A549 (cell line): Measurements from ENCODE around the gene SNAPC2. TPM values are rescaled to one million over a fixed set of nuclear protein-coding genes. Genes with fewer than 3 reads are reported as not detected.

Source experiments
- ATAC-seq, 2 experiments: fragments of 200-7000 bp in 1 of 2; fragments of >200 bp in 1 of 2; cut with Nextera tagmentation in 1 of 2; cut with Tn5 transposase in 1 of 2; 3 replicates each; pipeline versions ENCODE4 v1.8.0 to v1.9.1; 2018 to 2020; ENCODE audit warnings: mild to moderate bottlenecking in 1 of 2, moderate library complexity in 1 of 2
- CTCF ChIA-PET: fragments of 300-600 bp; sonication (Branson Sonifier 250); formaldehyde crosslinking; extraction: SDS; loops from one replicate; lab custom pipeline; 2021; ENCODE audit warnings: antibody characterized with exemption, inconsistent platforms; lab: Yijun Ruan, JAX
- POLR2A ChIA-PET: fragments of 350-600 bp; formaldehyde crosslinking; extraction: SDS; loops from one replicate; lab custom pipeline; 2021; ENCODE audit warnings: antibody characterized with exemption, inconsistent platforms; lab: Yijun Ruan, JAX
- DNase-seq, 2 experiments: peaks; one replicate each; pipeline versions ENCODE4 v3.0.0 to v3.0.0-alpha.2; 2011 to 2016; ENCODE audit warnings: low read depth in 1 of 2, low spot score in 1 of 2
- FAIRE-seq: peaks from 2 replicates; lab custom pipeline; 2011; peaks lifted over from hg19 to GRCh38; lab: Jason Lieb, UNC
- H3K27ac ChIP-seq, 2 experiments: fragments of >200 bp; sonication (Bioruptor Twin); formaldehyde crosslinking; 3 replicates each; pipeline ENCODE4 v1.5.1; 2016 to 2017
- H3K4me1 ChIP-seq: fragments of >200 bp; sonication (Bioruptor Twin); formaldehyde crosslinking; 3 replicates; pipeline ENCODE4 v1.6.1; 2016
- H3K4me2 ChIP-seq: fragments of >200 bp; sonication (Bioruptor Twin); formaldehyde crosslinking; 3 replicates; pipeline ENCODE4 v1.6.1; 2016
- H3K4me3 ChIP-seq: fragments of >200 bp; sonication (Bioruptor Twin); formaldehyde crosslinking; 3 replicates; pipeline ENCODE4 v1.5.1; 2016
- H3K9me3 ChIP-seq: fragments of >200 bp; sonication (Bioruptor Twin); formaldehyde crosslinking; 3 replicates; pipeline ENCODE4 v1.6.1; 2016
- CBX8 ChIP-seq: fragments of 200-600 bp; sonication (generic); IDR thresholded peaks from 2 replicates; pipeline ENCODE4 v1.6.1; 2016
- CEBPB ChIP-seq, 2 experiments: fragments of >200 bp in 1 of 2; sonication (Bioruptor Twin) in 1 of 2; formaldehyde crosslinking in 1 of 2; IDR thresholded peaks; 2 replicates each; pipeline ENCODE4 v1.6.1; 2012 to 2016
- CHD2 ChIP-seq: fragments of 150-350 bp; IDR thresholded peaks from 2 replicates; pipeline ENCODE4 v1.6.1; 2014; ENCODE audit warnings: low read length; ENCODE audit not compliant: partially characterized antibody
- HEYL ChIP-seq: fragments of 250-450 bp; sonication (Bioruptor Pico); IDR thresholded peaks from 2 replicates; pipeline ENCODE4 v1.8.0; 2021; ENCODE audit warnings: mild to moderate bottlenecking, moderate library complexity
- HOXB13 ChIP-seq: fragments of 250-450 bp; sonication (Bioruptor Pico); IDR thresholded peaks from 2 replicates; pipeline ENCODE4 v1.5.0; 2020; ENCODE audit warnings: low read depth, mild to moderate bottlenecking, moderate library complexity
- JUN ChIP-seq, 2 experiments: fragments of >200 bp; sonication (Bioruptor Twin); formaldehyde crosslinking; IDR thresholded peaks; 2 replicates in 1 of 2; 3 replicates in 1 of 2; pipeline ENCODE4 v1.6.1; 2016 to 2017
- KDM5A ChIP-seq: fragments of 200-600 bp; sonication (generic); IDR thresholded peaks from 2 replicates; pipeline ENCODE4 v1.6.1; 2016; ENCODE audit warnings: antibody characterized with exemption, mild to moderate bottlenecking
- NPAS2 ChIP-seq: fragments of 250-450 bp; sonication (Bioruptor Pico); IDR thresholded peaks from 2 replicates; pipeline ENCODE4 v1.8.0; 2022; ENCODE audit warnings: mild to moderate bottlenecking, moderate library complexity, borderline replicate concordance
- NR3C1 ChIP-seq: fragments of >200 bp; sonication (Bioruptor Twin); formaldehyde crosslinking; IDR thresholded peaks from 3 replicates; pipeline ENCODE4 v1.6.1; 2017
- PHF8 ChIP-seq: fragments of 200-600 bp; sonication (generic); IDR thresholded peaks from 2 replicates; pipeline ENCODE4 v1.6.1; 2016; ENCODE audit warnings: low read depth, mild to moderate bottlenecking, antibody characterized with exemption, moderate library complexity, borderline replicate concordance
- RFX5 ChIP-seq: fragments of 450-650 bp; IDR thresholded peaks from 2 replicates; pipeline ENCODE4 v1.7.1; 2014; ENCODE audit warnings: antibody characterized with exemption, mild to moderate bottlenecking, moderate library complexity
- RNF2 ChIP-seq: fragments of 200-600 bp; sonication (generic); IDR thresholded peaks from 2 replicates; pipeline ENCODE4 v1.6.1; 2016; ENCODE audit warnings: low read depth, mild to moderate bottlenecking, antibody characterized with exemption, moderate library complexity, borderline replicate concordance
- ZC3H11A ChIP-seq: fragments of 450-650 bp; IDR thresholded peaks from 2 replicates; pipeline ENCODE4 v1.6.1; 2014; ENCODE audit warnings: antibody characterized with exemption, mild to moderate bottlenecking
- ZFP36 ChIP-seq: fragments of 450-650 bp; IDR thresholded peaks from 2 replicates; pipeline ENCODE4 v1.6.1; 2014; ENCODE audit warnings: borderline replicate concordance; ENCODE audit not compliant: partially characterized antibody
- ZNF302 ChIP-seq: fragments of 250-450 bp; sonication (Bioruptor Pico); IDR thresholded peaks from 2 replicates; pipeline ENCODE4 v1.9.0; 2021; ENCODE audit warnings: inconsistent platforms, mild to moderate bottlenecking, moderate library complexity
- ZSCAN20 ChIP-seq: fragments of 250-450 bp; sonication (Bioruptor Pico); IDR thresholded peaks from 2 replicates; pipeline ENCODE4 v1.8.0; 2022; ENCODE audit warnings: mild to moderate bottlenecking, moderate library complexity
- WGBS: methylation state at CpG from one replicate; pipeline ENCODE4 v1.1.6; 2017; ENCODE audit errors: missing lambda C conversion rate; 5-methylcytosine and 5-hydroxymethylcytosine counted together
- polyA plus RNA-seq, 4 experiments: library from polyadenylated mRNA; depleted of rRNA in 3 of 4; stranded (reverse); fragments of >200 nt; fragmentation: RNase III in 1 of 4; extraction: RNeasy Plus Mini Kit Qiagen cat#74134 plus additional on column Dnase treatment in 1 of 4; gene quantifications; 2 replicates in 3 of 4; 3 replicates in 1 of 4; pipeline ENCODE4 v1.2.3, GENCODE V29; 2011 to 2017
- TF ChIP-seq, protein P1 (sequence below): fragments of 150-350 bp; IDR thresholded peaks from 2 replicates; pipeline ENCODE4 v1.6.1; 2014; ENCODE audit warnings: low read depth, mild to moderate bottlenecking, low read length
- TF ChIP-seq, protein P2 (sequence below): fragments of >200 bp; sonication (Bioruptor Twin); formaldehyde crosslinking; IDR thresholded peaks from 3 replicates; pipeline ENCODE4 v1.5.1; 2016
- TF ChIP-seq, protein P3 (sequence below): fragments of 250-450 bp; sonication (Bioruptor Pico); IDR thresholded peaks from 2 replicates; pipeline ENCODE4 v1.5.0; 2020; ENCODE audit warnings: low read depth, mild to moderate bottlenecking, moderate library complexity
- TF ChIP-seq, protein P4 (sequence below): fragments of 250-450 bp; sonication (Bioruptor Pico); IDR thresholded peaks from 2 replicates; pipeline ENCODE4 v1.5.0; 2021; ENCODE audit warnings: mild to moderate bottlenecking, moderate library complexity, borderline replicate concordance

Gene SNAPC2
- polyA plus RNA-seq, 2 of the 4 experiments (the other 2 are of a cell fraction): 9.2 to 13.8 TPM

DNA sequence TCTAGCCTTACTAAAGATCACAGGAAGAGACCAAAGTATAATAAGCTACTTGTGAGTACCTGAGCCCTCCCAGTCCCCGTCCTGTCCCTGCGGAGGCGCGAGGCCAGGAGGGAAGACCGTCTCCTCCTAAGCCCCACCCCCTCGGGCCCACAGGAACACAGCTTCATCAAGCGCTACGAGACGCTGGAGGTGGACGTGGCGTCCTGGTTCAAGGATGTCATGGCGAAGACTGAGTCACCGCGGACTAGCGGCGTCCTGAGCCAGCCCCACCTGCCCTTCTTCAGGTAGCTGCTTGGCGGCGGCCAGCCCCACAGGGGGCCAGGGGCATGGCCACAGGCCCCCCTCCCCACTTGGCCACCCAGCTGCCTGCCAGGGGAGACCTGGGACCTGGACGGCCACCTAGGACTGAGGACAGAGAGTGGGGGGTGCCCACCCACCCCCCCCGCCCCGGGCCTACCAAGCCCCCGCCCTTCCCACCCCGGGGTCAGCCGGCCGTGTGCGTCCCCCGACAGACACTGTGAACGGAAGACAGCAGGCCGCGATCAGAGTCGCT lies 7.9 kb upstream of the SNAPC2 start:
- WGBS: 93% methylated on average over 17 of the region's 31 CpGs
- Histone ChIP-seq H3K4me3 (no peak overlapping the region), H3K4me1 (peaks cover 6% of the 10 kb centered on the region), H3K9me3 (no peaks in the 10 kb centered on the region), H3K27ac (no peak overlapping the region)
- ChIA-PET POLR2A (interaction anchor here (1.7 kb wide), 1 partner anchor 9 kb away, joined by 5 read pairs; the partner anchor contains the start of gene MAP2K7), CTCF (interaction anchor here (1.2 to 2.1 kb wide), 3 partner anchors 8 to 44 kb away, joined by 3 to 8 read pairs (median 6); partner anchors contain the start of gene MAP2K7)
- ATAC-seq (no peak), FAIRE-seq (no peak), DNase-seq (no peak)
- no peak for TF ChIP-seq CHD2
- TF ChIP-seq ZC3H11A: no peak
- no peak for TF ChIP-seq NR3C1
- TF ChIP-seq HOXB13 (CRISPR knock-in tag): no peak
- TF ChIP-seq ZNF302 (CRISPR knock-in tag): no peak
- TF ChIP-seq, protein P1, sequence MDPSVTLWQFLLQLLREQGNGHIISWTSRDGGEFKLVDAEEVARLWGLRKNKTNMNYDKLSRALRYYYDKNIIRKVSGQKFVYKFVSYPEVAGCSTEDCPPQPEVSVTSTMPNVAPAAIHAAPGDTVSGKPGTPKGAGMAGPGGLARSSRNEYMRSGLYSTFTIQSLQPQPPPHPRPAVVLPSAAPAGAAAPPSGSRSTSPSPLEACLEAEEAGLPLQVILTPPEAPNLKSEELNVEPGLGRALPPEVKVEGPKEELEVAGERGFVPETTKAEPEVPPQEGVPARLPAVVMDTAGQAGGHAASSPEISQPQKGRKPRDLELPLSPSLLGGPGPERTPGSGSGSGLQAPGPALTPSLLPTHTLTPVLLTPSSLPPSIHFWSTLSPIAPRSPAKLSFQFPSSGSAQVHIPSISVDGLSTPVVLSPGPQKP: no peak
- no peak for TF ChIP-seq PHF8
- TF ChIP-seq CBX8: no peak
- TF ChIP-seq RNF2: no peak
- TF ChIP-seq ZFP36: no peak
- no peak for TF ChIP-seq JUN (IDR thresholded peaks at IDR 0.05)
- no peak for TF ChIP-seq CEBPB (IDR thresholded peaks at IDR 0.05)
- TF ChIP-seq, all 56 proteins: peak for 0
- no peak overlapping the region for H3K4me2 ChIP-seq

DNA sequence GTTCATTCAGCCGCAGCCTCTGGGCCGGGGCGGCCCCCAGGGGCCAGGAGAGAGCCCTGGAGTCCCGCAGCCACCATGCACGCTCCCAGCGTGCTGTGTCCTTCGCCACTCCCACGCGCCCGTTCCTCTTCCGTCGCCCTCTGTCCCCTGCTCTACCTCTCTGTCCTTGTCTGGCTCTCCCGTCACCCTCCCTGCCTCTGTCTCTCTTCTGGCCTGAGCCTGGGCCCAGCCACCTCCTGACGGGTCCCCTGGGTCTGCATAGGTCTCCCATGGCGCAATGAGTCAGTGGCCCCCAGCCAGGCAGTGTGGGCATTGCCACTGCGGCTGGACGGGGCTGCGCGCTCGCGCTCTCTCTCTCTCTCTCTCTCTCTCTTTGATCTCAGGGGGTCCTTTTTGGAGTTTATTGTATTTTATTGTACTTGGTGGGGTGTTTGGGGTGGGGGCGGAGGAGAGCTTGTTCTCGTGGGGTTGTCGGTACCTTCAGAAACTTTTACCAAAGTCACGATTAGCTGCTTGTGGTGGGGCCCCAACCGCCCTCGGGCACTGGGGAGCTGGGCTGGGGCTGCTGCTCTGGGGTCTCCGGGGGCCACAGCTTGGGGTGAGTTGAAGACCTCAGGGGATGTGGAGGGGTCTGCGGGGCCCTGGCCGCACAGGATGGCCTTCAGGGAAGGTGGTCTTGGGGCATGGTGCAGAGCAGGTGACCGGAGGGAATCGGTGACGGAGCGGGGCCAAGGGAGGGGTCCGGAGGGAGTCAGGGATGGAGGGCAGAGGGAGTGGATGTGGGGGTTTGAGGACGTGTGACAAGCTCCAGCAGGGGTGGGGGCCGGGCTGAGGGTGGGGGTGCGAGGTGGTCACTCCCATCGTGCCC lies 7.2 kb upstream of the SNAPC2 start:
- WGBS: 93% methylated on average over 33 of the region's 39 CpGs
- no peak overlapping the region for H3K27ac ChIP-seq

DNA sequence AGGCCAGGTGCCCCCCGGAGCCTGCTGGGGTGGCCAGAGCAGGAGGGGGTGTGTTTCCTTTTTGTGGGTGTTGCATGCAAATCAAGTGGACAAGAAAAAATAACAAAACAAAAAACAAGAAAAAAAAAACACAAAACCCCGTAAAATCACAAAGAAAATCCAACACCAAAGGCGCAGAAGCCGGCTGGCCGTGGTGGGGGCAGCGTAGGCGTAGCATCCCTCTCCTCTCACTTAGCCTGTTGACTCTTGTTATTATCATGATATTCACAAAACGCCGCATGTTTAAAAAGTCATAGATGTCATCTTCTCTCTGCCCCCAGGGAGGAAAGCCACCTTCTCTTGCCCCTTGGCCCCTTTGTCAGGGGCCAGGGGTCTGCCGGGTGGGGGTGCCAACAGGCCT lies 6.5 kb upstream of the SNAPC2 start:
- 89% methylated on average over 10 of the region's 10 CpGs for WGBS
- ATAC-seq: no peak
- Histone ChIP-seq H3K4me1 (peaks cover 9% of the 10 kb centered on the region), H3K4me3 (no peak overlapping the region), H3K4me2 (no peak overlapping the region), H3K27ac (no peak overlapping the region), H3K9me3 (no peaks in the 10 kb centered on the region)
- POLR2A ChIA-PET: no interaction called here
- no peak for DNase-seq
- FAIRE-seq: no peak
- CTCF ChIA-PET: no interaction called here
- TF ChIP-seq HEYL (CRISPR knock-in tag): no peak
- TF ChIP-seq ZSCAN20 (CRISPR knock-in tag): no peak
- TF ChIP-seq RNF2: no peak

More for the DNA sequence above, 7.2 kb upstream of the SNAPC2 start:
- ATAC-seq (no peak), FAIRE-seq (no peak), DNase-seq (no peak)
- ChIA-PET POLR2A (interaction anchor here (1.7 kb wide), 1 partner anchor 10 kb away, joined by 5 read pairs; the partner anchor contains the start of gene MAP2K7), CTCF (interaction anchor here (1.8 to 2.1 kb wide), 2 partner anchors 9 to 45 kb away, joined by 6 to 8 read pairs; partner anchors contain the start of gene MAP2K7)
- TF ChIP-seq, protein P1: no peak
- Histone ChIP-seq H3K4me3 (no peak overlapping the region), H3K4me2 (no peak overlapping the region), H3K9me3 (no peaks in the 10 kb centered on the region), H3K4me1 (peaks cover 9% of the 10 kb centered on the region)

DNA sequence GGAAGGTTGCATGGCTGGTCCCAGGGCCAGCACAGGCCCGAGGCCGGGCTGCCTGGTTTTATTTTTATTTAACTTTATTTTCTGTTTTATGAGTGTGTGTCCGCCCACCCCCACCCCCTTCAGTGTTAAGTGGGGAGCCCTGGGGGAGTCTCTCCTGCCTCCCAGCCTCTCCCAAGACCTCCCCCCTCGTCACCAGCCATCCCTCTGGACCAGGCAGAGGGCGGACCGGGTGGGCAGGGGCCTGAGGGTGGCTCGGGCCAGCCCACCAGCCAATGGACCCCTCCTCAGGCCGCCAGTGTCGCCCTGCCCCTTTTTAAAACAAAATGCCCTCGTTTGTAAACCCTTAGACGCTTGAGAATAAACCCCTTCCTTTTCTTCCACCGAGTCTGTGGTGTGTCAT lies 6.0 kb upstream of the SNAPC2 start:
- H3K4me1 ChIP-seq: peaks cover 9% of the 10 kb centered on the region
- CTCF ChIA-PET: no interaction called here
- H3K4me3 ChIP-seq: no peak overlapping the region
- DNase-seq: no peak
- no peak for FAIRE-seq
- H3K27ac ChIP-seq: no peak overlapping the region
- no peaks in the 10 kb centered on the region for H3K9me3 ChIP-seq
- no peak for ATAC-seq
- 68% methylated on average over 12 of the region's 12 CpGs for WGBS
- POLR2A ChIA-PET: interaction anchor here (1.8 kb wide), 1 partner anchor 11 kb away, joined by 4 read pairs; no protein-coding TSS in a partner anchor
- H3K4me2 ChIP-seq: no peak overlapping the region
- TF ChIP-seq, protein P2, sequence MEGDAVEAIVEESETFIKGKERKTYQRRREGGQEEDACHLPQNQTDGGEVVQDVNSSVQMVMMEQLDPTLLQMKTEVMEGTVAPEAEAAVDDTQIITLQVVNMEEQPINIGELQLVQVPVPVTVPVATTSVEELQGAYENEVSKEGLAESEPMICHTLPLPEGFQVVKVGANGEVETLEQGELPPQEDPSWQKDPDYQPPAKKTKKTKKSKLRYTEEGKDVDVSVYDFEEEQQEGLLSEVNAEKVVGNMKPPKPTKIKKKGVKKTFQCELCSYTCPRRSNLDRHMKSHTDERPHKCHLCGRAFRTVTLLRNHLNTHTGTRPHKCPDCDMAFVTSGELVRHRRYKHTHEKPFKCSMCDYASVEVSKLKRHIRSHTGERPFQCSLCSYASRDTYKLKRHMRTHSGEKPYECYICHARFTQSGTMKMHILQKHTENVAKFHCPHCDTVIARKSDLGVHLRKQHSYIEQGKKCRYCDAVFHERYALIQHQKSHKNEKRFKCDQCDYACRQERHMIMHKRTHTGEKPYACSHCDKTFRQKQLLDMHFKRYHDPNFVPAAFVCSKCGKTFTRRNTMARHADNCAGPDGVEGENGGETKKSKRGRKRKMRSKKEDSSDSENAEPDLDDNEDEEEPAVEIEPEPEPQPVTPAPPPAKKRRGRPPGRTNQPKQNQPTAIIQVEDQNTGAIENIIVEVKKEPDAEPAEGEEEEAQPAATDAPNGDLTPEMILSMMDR: no peak
- TF ChIP-seq RFX5 (no peak), KDM5A (no peak), NPAS2 (CRISPR knock-in tag) (no peak), JUN (IDR thresholded peaks at IDR 0.05) (no peak)
- TF ChIP-seq, protein P3, sequence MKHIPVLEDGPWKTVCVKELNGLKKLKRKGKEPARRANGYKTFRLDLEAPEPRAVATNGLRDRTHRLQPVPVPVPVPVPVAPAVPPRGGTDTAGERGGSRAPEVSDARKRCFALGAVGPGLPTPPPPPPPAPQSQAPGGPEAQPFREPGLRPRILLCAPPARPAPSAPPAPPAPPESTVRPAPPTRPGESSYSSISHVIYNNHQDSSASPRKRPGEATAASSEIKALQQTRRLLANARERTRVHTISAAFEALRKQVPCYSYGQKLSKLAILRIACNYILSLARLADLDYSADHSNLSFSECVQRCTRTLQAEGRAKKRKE (CRISPR knock-in tag): no peak
- TF ChIP-seq, protein P4, sequence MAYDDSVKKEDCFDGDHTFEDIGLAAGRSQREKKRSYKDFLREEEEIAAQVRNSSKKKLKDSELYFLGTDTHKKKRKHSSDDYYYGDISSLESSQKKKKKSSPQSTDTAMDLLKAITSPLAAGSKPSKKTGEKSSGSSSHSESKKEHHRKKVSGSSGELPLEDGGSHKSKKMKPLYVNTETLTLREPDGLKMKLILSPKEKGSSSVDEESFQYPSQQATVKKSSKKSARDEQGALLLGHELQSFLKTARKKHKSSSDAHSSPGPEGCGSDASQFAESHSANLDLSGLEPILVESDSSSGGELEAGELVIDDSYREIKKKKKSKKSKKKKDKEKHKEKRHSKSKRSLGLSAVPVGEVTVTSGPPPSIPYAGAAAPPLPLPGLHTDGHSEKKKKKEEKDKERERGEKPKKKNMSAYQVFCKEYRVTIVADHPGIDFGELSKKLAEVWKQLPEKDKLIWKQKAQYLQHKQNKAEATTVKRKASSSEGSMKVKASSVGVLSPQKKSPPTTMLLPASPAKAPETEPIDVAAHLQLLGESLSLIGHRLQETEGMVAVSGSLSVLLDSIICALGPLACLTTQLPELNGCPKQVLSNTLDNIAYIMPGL (CRISPR knock-in tag): no peak
